RWPE2 (cell line): ENCODE data around the gene ITGA5.
A peak's percentile ranks its signal among the peaks of the same experiment; 100 is the strongest.

ENCODE experiments used
- ATAC-seq: fragments of 200-7000 bp; cut with Tn5 transposase; 3 replicates; pipeline ENCODE4 v1.9.1; 2021; ENCODE audit warnings: low read depth
- DNase-seq: peaks from one replicate; pipeline ENCODE4 v3.0.0-alpha.2; 2020; ENCODE audit warnings: low spot score
- H3K27ac ChIP-seq: fragments of 450-650 bp; 2 replicates; pipeline ENCODE4 v1.5.1; 2017; ENCODE audit warnings: mild to moderate bottlenecking; ENCODE audit not compliant: poor library complexity, severe bottlenecking
- H3K27me3 ChIP-seq: fragments of 250-450 bp; sonication (Bioruptor Pico); 2 replicates; pipeline ENCODE4 v1.5.1; 2021; ENCODE audit warnings: mild to moderate bottlenecking, moderate library complexity; ENCODE audit not compliant: insufficient read depth, poor library complexity, severe bottlenecking
- H3K36me3 ChIP-seq: fragments of 250-450 bp; sonication (Bioruptor Pico); 2 replicates; pipeline ENCODE4 v1.5.1; 2020; ENCODE audit warnings: low read depth, mild to moderate bottlenecking, moderate library complexity
- H3K4me1 ChIP-seq: fragments of 250-450 bp; sonication (Bioruptor Pico); 2 replicates; pipeline ENCODE4 v1.5.1; 2021; ENCODE audit warnings: mild to moderate bottlenecking, moderate library complexity; ENCODE audit not compliant: insufficient read depth, poor library complexity, severe bottlenecking
- H3K4me3 ChIP-seq: fragments of 250-450 bp; sonication (Bioruptor Pico); 2 replicates; pipeline ENCODE4 v1.5.1; 2021; ENCODE audit warnings: mild to moderate bottlenecking, moderate library complexity; ENCODE audit not compliant: severe bottlenecking
- H3K9me3 ChIP-seq: fragments of 250-450 bp; sonication (Bioruptor Pico); 2 replicates; pipeline ENCODE4 v1.5.1; 2021; ENCODE audit warnings: mild to moderate bottlenecking, moderate library complexity; ENCODE audit not compliant: severe bottlenecking
- TF ChIP-seq, protein P1 (sequence below): fragments of 450-650 bp; IDR thresholded peaks from one replicate; pipeline ENCODE4 v1.5.1; 2017; ENCODE audit warnings: mild to moderate bottlenecking, moderate library complexity; ENCODE audit not compliant: poor library complexity, severe bottlenecking

ITGA5 gene

DNA sequence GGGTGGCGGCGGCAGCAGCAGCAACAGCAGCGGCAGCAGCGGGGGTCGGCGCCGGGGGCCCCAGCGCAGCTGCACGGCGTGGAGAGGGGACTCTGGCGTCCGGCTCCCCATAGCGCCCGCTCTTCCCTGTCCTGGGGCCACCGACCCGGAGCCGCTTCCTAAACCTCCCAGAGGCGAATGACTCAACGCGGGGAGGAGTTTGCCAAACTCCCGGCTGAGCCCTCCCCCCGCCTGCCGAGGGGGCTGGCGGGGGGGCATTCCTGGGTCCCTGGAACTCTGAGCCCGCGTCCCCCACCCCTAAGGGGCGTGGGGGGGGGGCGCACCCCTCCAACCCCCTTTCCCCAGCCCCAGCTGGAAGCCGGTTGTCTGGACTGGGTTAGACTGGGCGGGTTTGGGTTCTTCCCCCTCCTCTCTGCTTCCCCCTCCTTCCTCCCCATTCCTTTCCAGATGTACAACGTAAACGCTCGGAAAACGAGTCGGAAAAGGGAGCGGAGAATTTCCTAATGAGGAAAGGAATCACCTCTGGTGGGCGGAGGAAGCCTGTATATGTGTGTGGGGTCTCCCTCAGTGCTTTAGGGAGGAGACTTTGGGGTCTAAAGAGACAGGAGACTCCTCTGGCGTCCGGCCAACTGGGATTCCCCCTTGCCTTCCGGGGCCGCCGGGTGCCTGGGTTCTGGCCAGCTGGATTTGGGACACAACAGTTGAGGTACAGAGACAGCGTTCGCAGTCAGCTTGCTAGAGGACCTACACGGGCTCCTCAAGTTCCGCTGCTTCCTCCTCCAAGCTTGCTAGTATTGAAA, at the start of gene ITGA5:
TSS of gene ITGA5 (minus strand) at position 179 of the 800 bp plus-strand sequence. CDS start at position 111, 68 bp downstream.
- Histone ChIP-seq H3K27ac (peak within 1 kb of the TSS; percentile 92), H3K36me3 (peaks cover 28% of the 10 kb centered on the region), H3K4me3 (peak within 1 kb of the TSS; percentile 99), H3K9me3 (no peaks in the 10 kb centered on the region), H3K27me3 (no peaks in the 10 kb centered on the region), H3K4me1 (peaks cover 65% of the 10 kb centered on the region)
- DNase-seq = peak; percentile 87
- TF ChIP-seq, protein P1, sequence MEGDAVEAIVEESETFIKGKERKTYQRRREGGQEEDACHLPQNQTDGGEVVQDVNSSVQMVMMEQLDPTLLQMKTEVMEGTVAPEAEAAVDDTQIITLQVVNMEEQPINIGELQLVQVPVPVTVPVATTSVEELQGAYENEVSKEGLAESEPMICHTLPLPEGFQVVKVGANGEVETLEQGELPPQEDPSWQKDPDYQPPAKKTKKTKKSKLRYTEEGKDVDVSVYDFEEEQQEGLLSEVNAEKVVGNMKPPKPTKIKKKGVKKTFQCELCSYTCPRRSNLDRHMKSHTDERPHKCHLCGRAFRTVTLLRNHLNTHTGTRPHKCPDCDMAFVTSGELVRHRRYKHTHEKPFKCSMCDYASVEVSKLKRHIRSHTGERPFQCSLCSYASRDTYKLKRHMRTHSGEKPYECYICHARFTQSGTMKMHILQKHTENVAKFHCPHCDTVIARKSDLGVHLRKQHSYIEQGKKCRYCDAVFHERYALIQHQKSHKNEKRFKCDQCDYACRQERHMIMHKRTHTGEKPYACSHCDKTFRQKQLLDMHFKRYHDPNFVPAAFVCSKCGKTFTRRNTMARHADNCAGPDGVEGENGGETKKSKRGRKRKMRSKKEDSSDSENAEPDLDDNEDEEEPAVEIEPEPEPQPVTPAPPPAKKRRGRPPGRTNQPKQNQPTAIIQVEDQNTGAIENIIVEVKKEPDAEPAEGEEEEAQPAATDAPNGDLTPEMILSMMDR = no peak
- ATAC-seq = peak; percentile 48

DNA sequence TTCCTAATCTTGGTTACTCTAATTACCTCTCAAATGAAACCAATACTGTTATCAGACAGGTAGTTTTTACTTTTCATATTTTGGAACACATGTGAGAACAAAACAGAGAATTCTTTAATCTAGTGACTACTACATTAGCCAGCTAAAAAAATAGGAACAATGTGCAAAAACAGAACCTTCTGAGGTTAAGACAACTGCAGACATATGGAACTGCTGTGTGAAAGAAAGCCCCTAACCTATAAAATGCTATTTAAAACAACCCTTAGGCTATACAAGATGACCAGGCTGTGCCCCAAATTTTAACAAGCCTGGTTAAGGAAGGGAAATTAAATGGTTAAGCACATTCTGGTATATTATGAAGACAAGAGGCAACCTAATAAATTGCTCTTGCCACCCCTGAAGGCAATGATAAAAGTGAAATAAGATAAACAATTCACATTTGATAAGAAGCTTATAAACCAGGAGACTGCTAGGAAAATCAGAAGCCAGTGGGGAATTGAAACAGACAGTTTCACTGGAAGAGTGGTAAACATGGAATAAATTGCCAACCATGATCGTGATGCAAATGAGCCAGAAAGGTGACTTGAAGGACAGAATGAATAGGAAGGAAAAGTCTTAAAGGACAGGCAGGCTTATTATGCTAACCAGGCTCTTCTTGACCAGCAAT, 46.9 kb upstream of the ITGA5 start:
- Histone ChIP-seq H3K36me3 (no peaks in the 10 kb centered on the region), H3K27me3 (peaks cover 16% of the 10 kb centered on the region), H3K27ac (no peak overlapping the region), H3K4me1 (no peaks in the 10 kb centered on the region), H3K9me3 (no peaks in the 10 kb centered on the region), H3K4me3 (no peak overlapping the region)
- no peak for DNase-seq
- no peak for ATAC-seq
- TF ChIP-seq, protein P1 = no peak

DNA sequence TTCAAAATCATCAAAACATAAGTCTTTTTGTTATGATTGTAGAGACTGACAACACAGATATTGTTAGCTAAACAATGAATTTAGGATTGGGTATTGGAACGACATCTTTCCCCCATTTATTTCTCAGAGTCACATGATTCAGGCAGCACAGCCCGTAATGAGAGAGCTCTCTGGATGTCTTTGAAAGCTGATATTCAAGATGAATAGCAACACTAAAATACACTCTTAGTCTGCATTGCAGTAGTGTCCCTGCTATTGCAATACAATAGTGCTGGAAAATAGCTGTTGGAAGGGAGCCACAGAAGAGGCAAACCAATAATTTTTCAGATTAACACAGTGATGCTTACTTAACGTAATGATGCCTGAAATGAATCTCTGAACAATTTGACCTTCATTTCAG, 44.4 kb upstream of the ITGA5 start:
- Histone ChIP-seq H3K27me3 (peaks cover 16% of the 10 kb centered on the region), H3K9me3 (no peaks in the 10 kb centered on the region), H3K4me3 (no peak overlapping the region), H3K36me3 (no peaks in the 10 kb centered on the region), H3K4me1 (no peaks in the 10 kb centered on the region), H3K27ac (no peak overlapping the region)
- TF ChIP-seq, protein P1 = no peak
- ATAC-seq (no peak), DNase-seq (no peak)

DNA sequence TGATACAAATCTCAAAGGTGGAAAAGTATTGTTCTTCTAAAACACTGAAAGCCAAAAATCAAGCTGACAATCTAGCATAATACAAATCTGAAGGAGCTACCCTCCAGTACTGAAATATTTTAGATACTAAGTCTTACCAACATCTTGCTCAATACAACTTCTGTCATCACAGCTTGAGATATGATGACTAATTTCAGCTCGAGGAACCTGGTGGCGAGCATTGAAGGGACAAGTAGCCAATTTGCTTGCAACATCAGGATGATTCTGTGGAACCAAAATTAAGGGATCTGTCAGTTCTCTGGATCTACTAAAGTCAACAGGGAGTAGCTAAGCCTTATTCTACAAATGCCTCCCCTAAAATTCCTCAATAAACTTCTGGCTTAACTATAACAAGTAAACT, 44.0 kb upstream of the ITGA5 start:
- peaks cover 16% of the 10 kb centered on the region for H3K27me3 ChIP-seq
- no peaks in the 10 kb centered on the region for H3K4me1 ChIP-seq
- H3K4me3 ChIP-seq = no peak overlapping the region
- DNase-seq = no peak
- no peak overlapping the region for H3K27ac ChIP-seq
- H3K36me3 ChIP-seq = no peaks in the 10 kb centered on the region
- TF ChIP-seq, protein P1 = no peak
- no peaks in the 10 kb centered on the region for H3K9me3 ChIP-seq
- peak; percentile 38; the same call in 1 of the 3 replicates for ATAC-seq
